ENCODE results near the gene CCDC124.
"Not testable (repeated sequence)": the region's sequence is repeated elsewhere in the genome, so short reads cannot be mapped to it uniquely, and the experiment has no call there.

CCDC124 gene

GRCh38 chr19:17977488-17977887, 44.7 kb downstream of the CCDC124 start:
- in situ Hi-C loops (cut with MboI; ENCODE audit: low sequenced_read_pairs), result no loop called here

GRCh38 chr19:17981611-17982010, 48.8 kb downstream of the CCDC124 start:
- in situ Hi-C loops (cut with MboI; ENCODE audit: low sequenced_read_pairs), result no loop called here

GRCh38 chr19:17982430-17982829, 49.6 kb downstream of the CCDC124 start:
- in situ Hi-C loops (cut with MboI; ENCODE audit: low sequenced_read_pairs), result no loop called here

GRCh38 chr19:17985037-17985818, 52.4 kb downstream of the CCDC124 start:
- in situ Hi-C loops (cut with MboI; ENCODE audit: low sequenced_read_pairs), result no loop called here

- in situ Hi-C loops (cut with MboI; ENCODE audit: low sequenced_read_pairs), result not testable (repeated sequence)
These were observed 53.8 kb downstream of the CCDC124 start for GRCh38 chr19:17986569-17986968.

GRCh38 chr19:17988161-17988560, 55.3 kb downstream of the CCDC124 start:
- in situ Hi-C loops (cut with MboI; ENCODE audit: low sequenced_read_pairs), result no loop called here

- in situ Hi-C loops (cut with MboI; ENCODE audit: low sequenced_read_pairs), result loop anchor here (5.0 kb wide), 1 partner anchor 42 kb away; no protein-coding TSS in a partner anchor
These were observed 56.7 kb downstream of the CCDC124 start for GRCh38 chr19:17989425-17990094.

- in situ Hi-C loops (cut with MboI; ENCODE audit: low sequenced_read_pairs), result loop anchor here (5.0 kb wide), 1 partner anchor 46 kb away; no protein-coding TSS in a partner anchor
These were observed 60.4 kb downstream of the CCDC124 start for GRCh38 chr19:17993076-17993813.

All from HL-60/S4 treated with phorbol 12-myristate 13-acetate at 8.2 ng/mL for 4 days and 3 days (cell line).